Activated B cell treated with CpG ODN at 0.5 μM for 24 hours (primary cell): ENCODE measurements around the gene PHF14. TPM values are rescaled to one million over a fixed set of nuclear protein-coding genes. Genes with fewer than 3 reads are reported as not detected.

Experiments
- ATAC-seq: fragments of 200-7000 bp; cut with Tn5 transposase; one replicate; pipeline ENCODE4 v1.10.0; 2021; ENCODE audit warnings: low read depth, mild to moderate bottlenecking, moderate library complexity
- CTCF ChIA-PET: fragments of 350-600 bp; sonication (Branson Sonifier 250); formaldehyde crosslinking; loops from one replicate; lab custom pipeline; 2021; ENCODE audit warnings: antibody characterized with exemption; lab: Charles Lee
- POLR2A ChIA-PET: fragments of 350-600 bp; sonication (Branson Sonifier 250); formaldehyde crosslinking; loops from one replicate; lab custom pipeline; 2021; ENCODE audit warnings: antibody characterized with exemption; lab: Charles Lee
- DNase-seq: peaks from one replicate; pipeline ENCODE4 v3.0.0; 2022
- H3K27ac Mint-ChIP-seq: one replicate; pipeline ENCODE4 v1.8.0; 2020; ENCODE audit warnings: mixed read lengths
- H3K27me3 Mint-ChIP-seq: one replicate; pipeline ENCODE4 v1.8.0; 2021; ENCODE audit warnings: mixed read lengths
- H3K36me3 Mint-ChIP-seq: one replicate; pipeline ENCODE4 v1.8.0; 2021; ENCODE audit warnings: low read depth, mixed read lengths
- H3K4me1 Mint-ChIP-seq: one replicate; pipeline ENCODE4 v1.8.0; 2021; ENCODE audit warnings: mixed read lengths
- H3K4me3 Mint-ChIP-seq: one replicate; pipeline ENCODE4 v1.8.0; 2020; ENCODE audit warnings: mild to moderate bottlenecking, mixed read lengths
- H3K9me3 Mint-ChIP-seq: one replicate; pipeline ENCODE4 v1.8.0; 2020; ENCODE audit warnings: mixed read lengths
- CTCF ChIP-seq: fragments of 200-600 bp; IDR thresholded peaks from one replicate; pipeline ENCODE4 v1.8.0; 2022; ENCODE audit warnings: antibody characterized with exemption, mild to moderate bottlenecking
- intact Hi-C: fragments of 100-400 bp; cut with micrococcal nuclease; formaldehyde crosslinking; loops from one replicate; pipeline ENCODE4 v1.15.1; 2024
- total RNA-seq: library from RNA; stranded (reverse); gene quantifications from 2 replicates; pipeline ENCODE4 v1.2.3, GENCODE V29; 2022

The PHF14 gene
- total RNA-seq, 1 donor from 2014 or later = 38.2 TPM

- H3K27me3 Mint-ChIP-seq = no peaks in the 10 kb centered on the region
- no peak for TF ChIP-seq CTCF
- H3K36me3 Mint-ChIP-seq = peaks cover 36% of the 10 kb centered on the region
- no peaks in the 10 kb centered on the region for H3K4me1 Mint-ChIP-seq
- ChIA-PET POLR2A (no interaction called here), CTCF (no interaction called here)
- no peak overlapping the region for H3K27ac Mint-ChIP-seq
- intact Hi-C loops = no loop called here
- ATAC-seq (no peak), DNase-seq (no peak)
- no peaks in the 10 kb centered on the region for H3K9me3 Mint-ChIP-seq
- no peak overlapping the region for H3K4me3 Mint-ChIP-seq
Observed at GRCh38 chr7:11062110-11062509, 88.4 kb downstream of the PHF14 start.

- H3K4me1 Mint-ChIP-seq = no peaks in the 10 kb centered on the region
- no peaks in the 10 kb centered on the region for H3K9me3 Mint-ChIP-seq
- no peak for DNase-seq
- no peak for TF ChIP-seq CTCF
- intact Hi-C loops = no loop called here
- ChIA-PET POLR2A (no interaction called here), CTCF (no interaction called here)
- H3K27me3 Mint-ChIP-seq = no peaks in the 10 kb centered on the region
- no peak overlapping the region for H3K27ac Mint-ChIP-seq
- no peak for ATAC-seq
- peaks cover 25% of the 10 kb centered on the region for H3K36me3 Mint-ChIP-seq
- H3K4me3 Mint-ChIP-seq = no peak overlapping the region
Observed at GRCh38 chr7:11069591-11069990, 95.9 kb downstream of the PHF14 start.

GRCh38 chr7:11077816-11078215 lies 104.1 kb downstream of the PHF14 start:
- intact Hi-C loops = no loop called here
- H3K36me3 Mint-ChIP-seq = peaks cover 7% of the 10 kb centered on the region
- ATAC-seq (no peak), DNase-seq (no peak)
- no peak overlapping the region for H3K27ac Mint-ChIP-seq
- no peak overlapping the region for H3K4me3 Mint-ChIP-seq
- no peaks in the 10 kb centered on the region for H3K27me3 Mint-ChIP-seq
- ChIA-PET CTCF (no interaction called here), POLR2A (interaction anchor here (0.7 kb wide), 1 partner anchor 9 kb away, joined by 5 read pairs; no protein-coding TSS in a partner anchor)
- no peaks in the 10 kb centered on the region for H3K9me3 Mint-ChIP-seq
- TF ChIP-seq CTCF = no peak
- H3K4me1 Mint-ChIP-seq = no peaks in the 10 kb centered on the region

- ATAC-seq (no peak), DNase-seq (no peak)
- H3K27ac Mint-ChIP-seq = no peak overlapping the region
- no peaks in the 10 kb centered on the region for H3K4me1 Mint-ChIP-seq
- ChIA-PET POLR2A (no interaction called here), CTCF (no interaction called here)
- H3K27me3 Mint-ChIP-seq = no peaks in the 10 kb centered on the region
- H3K9me3 Mint-ChIP-seq = no peaks in the 10 kb centered on the region
- peaks cover 11% of the 10 kb centered on the region for H3K36me3 Mint-ChIP-seq
- intact Hi-C loops = no loop called here
- TF ChIP-seq CTCF = no peak
- H3K4me3 Mint-ChIP-seq = no peak overlapping the region
Observed at GRCh38 chr7:11078247-11078834, 104.7 kb downstream of the PHF14 start.

- POLR2A ChIA-PET = no interaction called here
- no peaks in the 10 kb centered on the region for H3K4me1 Mint-ChIP-seq
- no peak for ATAC-seq
- intact Hi-C loops = no loop called here
- DNase-seq = no peak
- H3K27ac Mint-ChIP-seq = no peak overlapping the region
- H3K9me3 Mint-ChIP-seq = no peaks in the 10 kb centered on the region
- peaks cover 9% of the 10 kb centered on the region for H3K36me3 Mint-ChIP-seq
- no peak for TF ChIP-seq CTCF
- H3K4me3 Mint-ChIP-seq = no peak overlapping the region
- no peaks in the 10 kb centered on the region for H3K27me3 Mint-ChIP-seq
- CTCF ChIA-PET = no interaction called here
Observed at GRCh38 chr7:11079907-11080306, 106.2 kb downstream of the PHF14 start.
